ENCODE results near the gene G6PC3. TPM values are rescaled to one million over a fixed set of nuclear protein-coding genes. Genes with fewer than 3 reads are reported as not detected.
"Not testable (repeated sequence)": the region's sequence is repeated elsewhere in the genome, so short reads cannot be mapped to it uniquely, and the experiment has no call there.

Gene G6PC3
- total RNA-seq, 2 donors from 2014 or later: 40.3 to 41.4 TPM

DNA sequence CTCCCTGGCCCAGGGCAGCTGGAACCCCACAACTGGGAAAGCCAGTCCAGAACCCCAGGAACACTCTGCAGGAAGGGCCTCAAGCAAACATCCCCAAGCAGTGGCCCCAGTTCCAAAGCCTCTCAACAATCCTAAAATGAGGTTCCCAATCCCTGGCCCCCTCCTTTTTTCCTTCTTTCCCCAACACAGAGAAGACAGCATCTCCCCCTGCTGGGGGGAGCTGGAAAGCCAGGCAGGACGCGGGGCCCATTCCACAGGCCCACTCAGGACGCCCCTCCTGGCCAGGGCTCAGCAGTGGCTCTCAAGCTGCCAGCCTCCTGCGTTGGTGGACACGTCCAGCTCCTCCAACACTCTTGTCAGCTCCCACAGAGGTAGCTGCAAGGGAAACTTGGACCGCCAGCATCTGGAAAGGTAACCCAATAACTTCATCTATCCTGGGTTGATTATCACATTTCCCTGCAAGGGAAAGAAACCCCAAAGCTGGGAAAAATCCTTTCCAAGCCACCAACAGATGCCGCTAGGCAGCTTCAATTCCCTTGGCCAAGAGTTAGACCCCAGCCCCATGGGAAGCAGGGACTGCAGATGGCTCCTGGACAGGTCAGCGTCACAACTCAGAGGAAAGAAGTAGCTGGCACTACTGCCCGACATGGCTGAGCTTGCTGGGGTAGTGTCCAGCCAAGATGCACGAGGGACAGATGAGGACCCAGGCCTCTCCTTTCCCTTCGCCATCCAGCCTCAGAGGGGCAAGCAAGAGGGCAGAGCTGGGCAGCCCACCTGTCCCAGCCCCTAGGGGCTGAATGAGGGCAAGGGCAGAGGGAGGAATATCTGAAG is 45.3 kb downstream of the G6PC3 start:
- DNase-seq (ENCODE audit: low spot score): no peak
- intact Hi-C loops (cut with DNase I): loop anchor here in 1 of 2 donors (5.0 kb wide), 1 partner anchor 43 kb away; the partner anchor contains the start of gene G6PC3

DNA sequence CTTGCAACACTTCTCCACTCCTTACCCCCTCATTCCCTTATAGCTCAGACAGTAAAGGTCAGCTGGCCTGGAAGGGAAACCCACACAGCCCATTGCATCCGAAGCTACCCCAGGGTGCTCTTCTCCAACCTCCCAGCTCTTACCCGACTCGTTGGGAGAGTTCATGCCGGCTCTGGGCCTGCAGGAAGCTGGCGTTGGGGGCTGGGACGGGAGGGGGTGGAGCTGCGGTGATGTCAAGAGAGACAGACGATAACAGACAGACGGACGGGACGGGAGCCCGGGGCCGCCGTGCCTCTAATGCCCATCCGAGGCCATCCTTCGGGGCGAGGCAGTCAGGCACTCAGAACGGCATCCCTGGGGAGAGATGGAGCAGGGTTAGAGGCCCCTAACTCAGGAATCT is 46.8 kb downstream of the G6PC3 start:
- intact Hi-C loops (cut with DNase I): loop anchor here in 1 of 2 donors (5.0 kb wide), 1 partner anchor 45 kb away; the partner anchor contains the start of gene G6PC3
- DNase-seq (ENCODE audit: low spot score): no peak

DNA sequence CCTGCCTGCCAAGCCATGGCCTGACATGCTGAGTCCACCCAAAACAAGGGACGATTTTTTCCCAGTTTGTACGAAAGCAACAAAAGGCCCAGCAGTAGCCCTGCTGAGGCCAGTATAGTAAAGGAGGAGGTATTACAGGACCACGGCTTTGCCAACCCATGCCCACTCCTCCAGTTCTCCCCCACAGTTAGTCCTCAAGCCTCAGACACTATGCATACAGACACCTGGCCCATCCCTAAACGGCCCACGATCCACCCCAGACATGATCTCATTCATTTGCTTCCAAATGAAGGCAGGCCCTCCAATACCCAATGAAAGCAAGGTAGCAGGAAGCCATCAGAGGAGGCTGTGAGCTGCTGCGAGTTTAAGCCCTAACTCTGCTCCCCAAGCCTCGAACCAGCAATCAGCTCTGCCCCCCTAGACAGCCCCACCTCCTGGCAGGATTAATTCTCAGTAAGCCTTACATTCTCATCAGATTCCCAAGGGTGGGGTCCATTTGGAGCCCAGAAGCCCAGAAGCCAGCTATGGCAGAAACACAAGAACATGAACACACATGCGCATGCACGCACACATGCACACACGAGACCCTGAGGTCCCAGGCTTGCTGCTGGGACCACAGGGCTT is 48.0 kb downstream of the G6PC3 start:
- intact Hi-C loops (cut with DNase I): loop anchor here in 1 of 2 donors (5.0 kb wide), 1 partner anchor 46 kb away; the partner anchor contains the start of gene G6PC3
- no peak for DNase-seq (ENCODE audit: low spot score)

- no peak for DNase-seq (ENCODE audit: low spot score)
Measured at GRCh38 chr17:44119062-44119461, 48.5 kb downstream of the G6PC3 start.

GRCh38 chr17:44119798-44120197 is 49.3 kb downstream of the G6PC3 start:
- no peak for DNase-seq (ENCODE audit: low spot score)
- intact Hi-C loops (cut with DNase I): loop anchor here in 1 of 2 donors (5.0 kb wide), 1 partner anchor 47 kb away; the partner anchor contains the start of gene G6PC3

More at GRCh38 chr17:44119062-44119461, 48.5 kb downstream of the G6PC3 start:
- intact Hi-C loops (cut with DNase I): loop anchor here in 1 of 2 donors (5.0 kb wide), 1 partner anchor 47 kb away; the partner anchor contains the start of gene G6PC3

DNA sequence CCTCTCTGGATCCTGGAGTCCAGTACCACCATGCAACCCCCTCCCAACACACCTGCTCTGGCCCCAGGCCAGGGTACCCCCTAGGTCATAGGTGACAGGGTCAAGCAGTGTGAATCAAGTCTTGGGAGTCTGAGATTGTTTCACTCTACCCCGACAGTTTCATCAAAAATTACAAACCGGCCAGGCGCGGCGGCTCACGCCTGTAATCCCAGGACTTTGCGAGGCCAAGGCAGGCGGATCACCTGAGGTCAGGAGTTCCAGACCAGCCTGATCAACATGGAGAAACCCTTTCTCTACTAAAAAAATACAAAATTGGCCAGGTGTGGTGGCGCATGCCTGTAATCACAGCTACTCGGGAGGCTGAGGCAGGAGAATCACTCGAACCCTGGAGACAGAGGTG is 49.7 kb downstream of the G6PC3 start:
- DNase-seq (ENCODE audit: low spot score); intact Hi-C loops (cut with DNase I): not testable (repeated sequence)

- intact Hi-C loops (cut with DNase I): no loop called here
- DNase-seq (ENCODE audit: low spot score): no peak
Measured at GRCh38 chr17:44120851-44121605, 50.5 kb downstream of the G6PC3 start.

- DNase-seq (ENCODE audit: low spot score): no peak
- intact Hi-C loops (cut with DNase I): no loop called here
Measured at GRCh38 chr17:44121997-44122815, 51.7 kb downstream of the G6PC3 start.

- intact Hi-C loops (cut with DNase I): no loop called here
- no peak for DNase-seq (ENCODE audit: low spot score)
Measured at GRCh38 chr17:44122816-44123355, 52.4 kb downstream of the G6PC3 start.

DNA sequence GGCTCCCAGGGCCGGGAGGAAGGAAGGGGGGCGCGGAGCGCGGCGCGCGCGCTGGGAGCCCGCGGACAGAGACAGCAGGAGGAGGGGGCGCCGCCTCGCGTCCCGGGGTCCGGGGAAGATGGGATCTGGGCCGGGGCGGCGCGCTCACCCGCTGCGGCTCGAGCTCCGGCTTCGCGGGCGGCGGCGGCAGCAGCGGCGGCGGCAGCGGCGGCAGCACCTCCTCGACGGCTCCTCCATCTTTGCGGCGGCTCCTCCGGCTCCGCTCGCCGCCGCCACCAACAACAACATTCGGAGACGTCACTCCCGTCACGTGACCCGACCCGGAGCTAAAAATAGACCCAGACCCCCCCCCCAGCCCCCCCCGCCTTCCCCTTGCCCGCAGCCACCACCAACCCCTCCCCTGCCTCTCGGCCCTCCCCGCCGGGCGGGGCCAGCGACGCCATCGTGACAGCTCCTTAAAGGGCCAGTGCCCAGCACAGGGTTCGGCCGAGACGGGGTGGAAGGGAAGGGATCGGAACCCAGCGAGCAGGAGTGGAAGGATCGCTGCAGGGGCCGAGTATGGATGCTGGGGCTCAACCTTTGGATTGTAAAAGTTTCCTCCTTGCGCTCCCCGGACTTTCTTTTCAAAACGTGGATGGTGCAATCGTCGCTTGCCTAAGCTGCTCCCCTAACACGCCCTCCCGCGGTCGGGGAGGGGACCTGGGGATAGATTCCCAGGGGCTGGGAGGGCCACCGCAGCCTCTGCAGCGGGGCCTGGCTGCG is 53.0 kb downstream of the G6PC3 start, which contains the start of gene HDAC5:
HDAC5 (minus strand) TSS at position 286 of the 762 bp plus-strand sequence. CDS start 6,126 bp downstream, outside the sequence.
- peak; percentile 98 for DNase-seq (ENCODE audit: low spot score)
- intact Hi-C loops (cut with DNase I): no loop called here

GRCh38 chr17:44124118-44124438 is 53.5 kb downstream of the G6PC3 start:
- no peak for DNase-seq (ENCODE audit: low spot score)
- intact Hi-C loops (cut with DNase I): no loop called here

Other genes starting within 250 kb of the G6PC3 start
- 10 to 100 TPM in 1 of 2 donors, 1 to 10 TPM in 1; 8.5 to 10.2 TPM for gene MPP3, start 237.6 kb upstream of the G6PC3 start, total RNA-seq
- 1 to 10 TPM; 3.5 to 5.1 TPM for gene CD300LG, start 223.6 kb upstream of the G6PC3 start, total RNA-seq
- gene MPP2, start 163.2 kb upstream of the G6PC3 start, total RNA-seq: 10 to 100 TPM; 11.4 to 15.5 TPM
- not detected for gene PPY, start 128.3 kb upstream of the G6PC3 start, total RNA-seq
- gene PYY, start 116.8 kb upstream of the G6PC3 start, total RNA-seq: not detected
- gene NAGS, start 66.1 kb upstream of the G6PC3 start, total RNA-seq: 1 to 10 TPM in 1 of 2 donors, under 1 TPM in 1; 0.86 to 1.2 TPM
- 10 to 100 TPM; 12.9 to 14.8 TPM for gene TMEM101, start 55.8 kb upstream of the G6PC3 start, total RNA-seq
- 10 to 100 TPM; 37.5 to 38.2 TPM for gene LSM12, start 4.1 kb upstream of the G6PC3 start, total RNA-seq
- 10 to 100 TPM; 28.5 to 51.7 TPM for gene HDAC5, start 52.9 kb downstream of the G6PC3 start, total RNA-seq
- gene HROB, start 71.2 kb downstream of the G6PC3 start, total RNA-seq: 1 to 10 TPM in 1 of 2 donors, under 1 TPM in 1; 0.65 to 1.2 TPM
- gene ASB16, start 100.0 kb downstream of the G6PC3 start, total RNA-seq: 1 to 10 TPM in 1 of 2 donors, under 1 TPM in 1; 0.19 to 1.5 TPM
- gene TMUB2, start 116.2 kb downstream of the G6PC3 start, total RNA-seq: 10 to 100 TPM; 26.3 to 31.2 TPM
- 10 to 100 TPM; 49.2 to 61.9 TPM for gene ATXN7L3, start 129.1 kb downstream of the G6PC3 start, total RNA-seq
- gene UBTF, start 148.9 kb downstream of the G6PC3 start, total RNA-seq: 10 to 100 TPM; 42.6 to 59.7 TPM
- 1 to 10 TPM; 1.5 to 4.2 TPM for gene SLC4A1, start 197.4 kb downstream of the G6PC3 start, total RNA-seq
- gene RUNDC3A, start 237.9 kb downstream of the G6PC3 start, total RNA-seq: under 1 TPM in 1 of 2 donors, not detected in 1; 0.83 TPM